Daoy (cell line): Measurements from ENCODE around the gene THEM4. TPM values are rescaled to one million over a fixed set of nuclear protein-coding genes. Genes with fewer than 3 reads are reported as not detected.

ENCODE experiments used
- DNase-seq: peaks from one replicate; pipeline ENCODE4 v3.0.0-alpha.2; 2015; ENCODE audit warnings: low read depth
- total RNA-seq: library from RNA; depleted of rRNA; stranded (reverse); fragments of >200 nt; shearing (Covaris generic); gene quantifications from 2 replicates; pipeline ENCODE4 v1.2.3, GENCODE V29; 2014; rRNA removed

The THEM4 gene
- 15.1 and 31.0 TPM in 2 replicates for total RNA-seq

GRCh38 chr1:151909167-151910149 is at the start of gene THEM4:
Gene THEM4 (minus strand): TSS chr1:151909511. CDS start chr1:151909458, 53 bp downstream.
- DNase-seq: peak; percentile 99

DNA sequence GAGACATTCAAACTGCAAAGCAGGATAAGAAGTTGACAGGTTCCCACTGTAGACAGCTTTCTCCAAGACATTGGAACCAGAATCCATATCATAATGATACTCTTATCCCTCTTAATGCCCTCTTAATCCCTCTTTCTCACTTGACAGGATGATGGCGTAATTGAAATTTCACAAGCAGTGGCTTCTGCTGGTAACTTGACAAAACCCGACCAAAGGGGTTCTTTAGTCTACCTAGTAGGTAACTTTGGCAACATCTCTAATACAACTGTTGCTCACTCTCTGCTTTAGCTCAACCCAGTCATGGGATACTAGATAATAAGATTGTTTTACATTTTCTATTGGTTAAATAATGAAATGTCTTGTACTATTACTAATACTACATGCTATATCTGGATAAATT is 49.6 kb upstream of the THEM4 start:
- no peak for DNase-seq

GRCh38 chr1:151956957-151957497 is 47.7 kb upstream of the THEM4 start:
- no peak for DNase-seq

GRCh38 chr1:151953409-151954094 is 44.2 kb upstream of the THEM4 start:
- no peak for DNase-seq

DNA sequence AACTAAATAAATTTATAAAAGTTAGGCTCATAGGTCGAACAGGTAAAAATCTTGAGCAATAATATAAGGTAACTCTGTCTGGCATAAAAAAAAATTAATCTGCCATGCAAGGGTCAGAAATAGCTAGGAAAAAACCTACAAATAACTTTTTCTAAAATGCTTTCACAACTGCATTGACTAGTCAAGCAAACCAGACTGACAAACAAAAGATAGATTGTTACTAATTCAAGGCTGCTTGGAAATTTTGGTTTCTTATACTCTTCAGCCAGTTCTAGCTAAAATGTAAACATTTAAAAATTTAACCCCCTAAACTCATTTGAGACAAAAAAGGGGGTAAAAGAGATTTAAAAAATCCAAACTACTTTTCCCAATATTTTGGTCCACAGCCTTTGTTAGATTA is 43.5 kb upstream of the THEM4 start:
- no peak for DNase-seq

- DNase-seq: no peak
Observed at GRCh38 chr1:151949371-151950193, 40.3 kb upstream of the THEM4 start.

GRCh38 chr1:151948506-151948905 is 39.2 kb upstream of the THEM4 start:
- DNase-seq: no peak

GRCh38 chr1:151947140-151947539 is 37.8 kb upstream of the THEM4 start:
- DNase-seq: no peak

GRCh38 chr1:151945725-151946722 is 36.7 kb upstream of the THEM4 start:
- DNase-seq: peak; percentile 94

GRCh38 chr1:151944857-151945575 is 35.7 kb upstream of the THEM4 start:
- DNase-seq: peak; percentile 6

DNA sequence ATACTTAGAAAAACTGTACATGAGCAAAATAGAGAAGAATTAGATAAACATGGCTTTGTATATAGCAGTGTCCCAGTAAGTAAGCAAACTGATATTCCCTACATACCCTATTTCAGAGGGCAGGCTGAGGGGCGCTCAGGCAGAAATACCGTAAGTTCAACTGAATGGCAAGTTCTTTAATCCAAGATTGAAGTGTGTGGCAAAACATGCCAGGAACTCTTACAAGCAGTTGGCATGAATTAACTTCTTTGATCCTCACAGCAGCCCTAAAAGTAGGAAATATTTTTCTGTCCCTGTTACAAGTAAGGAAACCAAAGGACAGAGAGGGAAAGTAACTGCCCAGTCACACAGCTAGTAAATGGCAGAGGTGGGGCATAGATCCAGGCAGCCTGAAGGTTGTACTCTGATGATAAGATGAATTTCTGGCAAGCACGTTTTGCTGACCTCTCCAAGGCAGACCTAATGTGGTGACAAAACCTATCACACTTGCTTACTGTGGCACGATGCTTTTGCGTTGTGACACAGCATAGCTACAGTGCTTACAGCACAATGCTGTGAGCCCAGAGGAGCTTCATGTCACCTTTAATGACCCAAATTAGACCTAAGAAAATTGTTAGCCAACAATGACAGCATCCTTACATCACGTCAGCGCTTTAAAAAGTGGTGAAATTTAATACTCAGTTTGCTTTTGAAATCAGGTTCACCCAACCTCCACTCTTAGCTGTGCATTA is 35.0 kb upstream of the THEM4 start:
- DNase-seq: peak; percentile 5

- DNase-seq: no peak
Observed at GRCh38 chr1:151943591-151943990, 34.3 kb upstream of the THEM4 start.

- DNase-seq: peak; percentile 11
Observed at GRCh38 chr1:151942882-151943281, 33.6 kb upstream of the THEM4 start.

GRCh38 chr1:151940541-151940940 is 31.2 kb upstream of the THEM4 start:
- no peak for DNase-seq

- no peak for DNase-seq
Observed at GRCh38 chr1:151939779-151940178, 30.5 kb upstream of the THEM4 start.

DNA sequence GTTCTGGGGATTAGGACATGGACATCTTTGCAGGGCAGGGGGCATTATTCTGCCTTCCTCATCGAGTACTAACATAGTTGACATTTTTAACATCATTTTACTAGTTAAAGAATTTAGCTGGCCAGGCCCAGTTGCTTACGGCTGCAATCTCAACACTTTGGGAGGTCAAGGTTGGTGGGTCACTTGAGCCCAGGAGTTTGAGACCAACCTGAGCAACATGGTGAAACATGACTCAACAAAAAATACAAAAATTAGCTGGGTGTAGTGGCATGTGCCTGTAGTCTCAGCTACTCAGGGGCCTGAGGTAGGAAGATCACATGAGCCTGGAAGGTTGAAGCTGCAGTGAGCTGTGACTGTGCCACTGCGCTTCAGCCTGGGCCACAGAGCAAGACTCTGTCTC is 29.8 kb upstream of the THEM4 start:
- DNase-seq: no peak

DNA sequence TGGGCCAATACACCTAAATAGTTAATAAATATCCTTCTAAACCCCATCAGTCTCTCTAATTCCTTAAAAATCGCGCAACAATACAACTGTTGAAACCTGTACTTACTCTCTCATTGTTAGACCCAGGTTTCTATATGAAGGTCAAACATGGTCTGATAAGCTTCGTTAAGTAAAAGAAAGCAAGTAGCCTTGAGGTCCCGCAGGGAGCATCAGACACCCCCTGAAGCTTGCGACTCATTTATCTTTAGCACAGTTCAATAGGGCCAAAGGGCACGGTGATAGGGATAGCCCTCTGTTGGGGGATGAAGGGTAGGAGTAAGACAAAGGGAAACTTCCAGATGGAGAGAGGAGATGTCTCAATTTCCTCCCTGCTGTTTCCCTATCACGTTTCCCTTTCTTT is 27.3 kb upstream of the THEM4 start:
- no peak for DNase-seq

- no peak for DNase-seq
Observed at GRCh38 chr1:151935894-151936602, 26.7 kb upstream of the THEM4 start.
